HG03521 (cell line): Measurements from ENCODE around the gene STPG3.

Experiments
- ATAC-seq: cut with Tn5 transposase; IDR thresholded peaks from one replicate; pipeline ENCODE4 v1.9.1; 2021; ENCODE audit warnings: mild to moderate bottlenecking, moderate library complexity; ENCODE audit not compliant: unreplicated experiment

STPG3 gene

GRCh38 chr9:137251194-137251461 lies at the start of gene STPG3:
TSS of gene STPG3 (plus strand) at chr9:137251286. CDS start at chr9:137251287, 1 bp downstream.
- no peak for ATAC-seq

- ATAC-seq = no peak
Measured at GRCh38 chr9:137202966-137203365, 48.1 kb upstream of the STPG3 start.

- ATAC-seq = no peak
Measured at GRCh38 chr9:137204731-137205125, 46.4 kb upstream of the STPG3 start.

GRCh38 chr9:137205126-137206069 lies 45.7 kb upstream of the STPG3 start, which contains the start of the genes NDOR1 and TMEM203:
TSS of gene NDOR1 (plus strand) at chr9:137205700. CDS start at chr9:137205778, 78 bp downstream.
TSS of gene TMEM203 (minus strand) at chr9:137205648. CDS start at chr9:137205414, 234 bp downstream.
- ATAC-seq = peak; percentile 34

- ATAC-seq = no peak
Measured at GRCh38 chr9:137206602-137207001, 44.5 kb upstream of the STPG3 start.

- ATAC-seq = no peak
Measured at GRCh38 chr9:137211532-137211931, 39.6 kb upstream of the STPG3 start.

- ATAC-seq = no peak
Measured at GRCh38 chr9:137212520-137212919, 38.6 kb upstream of the STPG3 start.

GRCh38 chr9:137213160-137214060 lies 37.7 kb upstream of the STPG3 start:
- no peak for ATAC-seq

- no peak for ATAC-seq
Measured at GRCh38 chr9:137214620-137215019, 36.5 kb upstream of the STPG3 start.

GRCh38 chr9:137215196-137215986 lies 35.7 kb upstream of the STPG3 start:
- ATAC-seq = no peak

- no peak for ATAC-seq
Measured at GRCh38 chr9:137216188-137216965, 34.7 kb upstream of the STPG3 start.

GRCh38 chr9:137217276-137218211 lies 33.5 kb upstream of the STPG3 start:
- ATAC-seq = no peak

GRCh38 chr9:137218212-137218753 lies 32.8 kb upstream of the STPG3 start:
- no peak for ATAC-seq

- ATAC-seq = no peak
Measured at GRCh38 chr9:137218754-137219271, 32.3 kb upstream of the STPG3 start.

GRCh38 chr9:137219757-137220316 lies 31.2 kb upstream of the STPG3 start:
- no peak for ATAC-seq

- no peak for ATAC-seq
Measured at GRCh38 chr9:137220317-137221094, 30.6 kb upstream of the STPG3 start.

- no peak for ATAC-seq
Measured at GRCh38 chr9:137221095-137221505, 30.0 kb upstream of the STPG3 start.
